OCI-LY7 (cell line): ENCODE measurements around the gene COPB2.

Experiments used
- EZH2phosphoT487 ChIP-seq: fragments of 200-600 bp; sonication (generic); IDR thresholded peaks from 2 replicates; pipeline ENCODE4 v1.6.1; 2018; ENCODE audit warnings: low read depth, borderline replicate concordance, mild to moderate bottlenecking, mixed run types, antibody characterized with exemption, low read length, moderate library complexity, mixed read lengths
- TF ChIP-seq, protein P1 (sequence below): fragments of 200-600 bp; sonication (generic); conservative IDR thresholded peaks from 2 replicates; pipeline ENCODE4 v1.5.1; 2014; ENCODE audit warnings: mild to moderate bottlenecking, antibody characterized with exemption, low read length, moderate library complexity, mixed read lengths

GRCh38 chr3:139430493-139430892 lies 41.0 kb upstream of the COPB2 start:
- TF ChIP-seq, protein P1, sequence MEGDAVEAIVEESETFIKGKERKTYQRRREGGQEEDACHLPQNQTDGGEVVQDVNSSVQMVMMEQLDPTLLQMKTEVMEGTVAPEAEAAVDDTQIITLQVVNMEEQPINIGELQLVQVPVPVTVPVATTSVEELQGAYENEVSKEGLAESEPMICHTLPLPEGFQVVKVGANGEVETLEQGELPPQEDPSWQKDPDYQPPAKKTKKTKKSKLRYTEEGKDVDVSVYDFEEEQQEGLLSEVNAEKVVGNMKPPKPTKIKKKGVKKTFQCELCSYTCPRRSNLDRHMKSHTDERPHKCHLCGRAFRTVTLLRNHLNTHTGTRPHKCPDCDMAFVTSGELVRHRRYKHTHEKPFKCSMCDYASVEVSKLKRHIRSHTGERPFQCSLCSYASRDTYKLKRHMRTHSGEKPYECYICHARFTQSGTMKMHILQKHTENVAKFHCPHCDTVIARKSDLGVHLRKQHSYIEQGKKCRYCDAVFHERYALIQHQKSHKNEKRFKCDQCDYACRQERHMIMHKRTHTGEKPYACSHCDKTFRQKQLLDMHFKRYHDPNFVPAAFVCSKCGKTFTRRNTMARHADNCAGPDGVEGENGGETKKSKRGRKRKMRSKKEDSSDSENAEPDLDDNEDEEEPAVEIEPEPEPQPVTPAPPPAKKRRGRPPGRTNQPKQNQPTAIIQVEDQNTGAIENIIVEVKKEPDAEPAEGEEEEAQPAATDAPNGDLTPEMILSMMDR, result no peak
- TF ChIP-seq EZH2phosphoT487, result no peak
